HG03342 (cell line): ENCODE results near the gene CATSPER3.

Experiments used
- ATAC-seq: cut with Tn5 transposase; IDR thresholded peaks from one replicate; pipeline ENCODE4 v1.9.1; 2021; ENCODE audit warnings: mild to moderate bottlenecking, moderate library complexity; ENCODE audit not compliant: unreplicated experiment

The CATSPER3 gene

GRCh38 chr5:134967607-134968006 lies at the start of gene CATSPER3:
Gene CATSPER3, plus strand, starts transcription at chr5:134967907. Its CDS starts 85 bp downstream, at chr5:134967992.
- ATAC-seq, result no peak

- ATAC-seq, result no peak
These were observed 48.8 kb upstream of the CATSPER3 start for GRCh38 chr5:134918861-134919260.

- no peak for ATAC-seq
These were observed 46.7 kb upstream of the CATSPER3 start for GRCh38 chr5:134920848-134921575.

DNA sequence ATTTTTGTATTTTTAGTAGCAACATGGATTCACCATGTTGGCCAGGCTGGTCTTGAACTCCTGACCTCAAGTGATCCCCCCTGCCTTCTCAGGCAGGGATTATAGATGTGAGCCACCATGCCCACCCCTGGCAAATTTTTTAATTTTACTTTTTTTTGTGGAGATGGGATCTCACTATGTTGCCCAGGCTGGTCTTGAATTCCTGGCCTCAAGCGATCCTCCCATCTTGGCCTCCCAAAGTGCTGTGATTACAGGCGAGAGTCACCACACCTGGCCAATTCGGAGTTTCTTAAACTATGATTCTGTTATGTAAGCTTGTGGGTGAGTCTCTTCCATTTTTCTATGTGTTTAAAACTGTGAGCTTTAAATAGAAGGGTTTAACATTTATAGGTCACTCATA lies 35.2 kb upstream of the CATSPER3 start:
- no peak for ATAC-seq

GRCh38 chr5:134934202-134934601 lies 33.5 kb upstream of the CATSPER3 start:
- no peak for ATAC-seq

GRCh38 chr5:134935711-134936602 lies 31.8 kb upstream of the CATSPER3 start:
- no peak for ATAC-seq

DNA sequence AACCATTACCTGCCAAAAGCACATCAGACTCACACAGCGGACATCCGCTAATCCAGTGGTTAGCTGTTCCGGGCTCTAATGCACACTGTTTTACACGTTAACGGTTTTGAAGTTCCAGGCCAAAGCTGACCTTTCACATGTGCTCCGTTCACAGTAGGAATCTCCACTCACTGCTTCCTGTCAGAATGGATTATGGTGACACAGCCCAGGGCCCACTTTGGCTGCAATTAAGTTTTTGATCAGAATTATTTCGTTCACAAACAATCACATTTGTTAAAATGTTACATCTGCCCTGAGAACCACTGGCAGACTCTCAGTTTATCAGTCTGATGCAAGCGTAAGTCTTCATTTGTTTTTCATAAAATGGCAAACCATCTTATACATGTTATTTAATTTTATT lies 30.2 kb upstream of the CATSPER3 start:
- no peak for ATAC-seq

DNA sequence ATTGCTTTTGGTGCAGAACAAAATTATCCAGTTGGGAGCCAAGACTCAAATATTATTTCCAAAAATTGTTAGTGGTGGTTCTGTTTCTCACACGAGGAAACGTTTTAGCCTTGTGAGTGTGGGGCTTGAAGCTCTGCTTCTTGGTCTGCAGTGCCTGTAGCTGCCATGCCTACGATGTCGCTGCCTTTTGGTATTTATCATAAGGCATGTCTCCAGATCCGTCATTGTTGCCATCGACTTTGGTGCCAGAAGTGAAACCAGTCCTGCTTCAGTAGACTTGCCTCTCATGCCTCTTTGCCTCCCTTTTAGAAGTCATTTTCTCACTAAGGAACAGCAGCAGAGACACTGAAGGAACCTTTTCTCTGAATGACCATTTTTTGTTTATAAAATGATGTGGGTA lies 29.7 kb upstream of the CATSPER3 start:
- no peak for ATAC-seq

DNA sequence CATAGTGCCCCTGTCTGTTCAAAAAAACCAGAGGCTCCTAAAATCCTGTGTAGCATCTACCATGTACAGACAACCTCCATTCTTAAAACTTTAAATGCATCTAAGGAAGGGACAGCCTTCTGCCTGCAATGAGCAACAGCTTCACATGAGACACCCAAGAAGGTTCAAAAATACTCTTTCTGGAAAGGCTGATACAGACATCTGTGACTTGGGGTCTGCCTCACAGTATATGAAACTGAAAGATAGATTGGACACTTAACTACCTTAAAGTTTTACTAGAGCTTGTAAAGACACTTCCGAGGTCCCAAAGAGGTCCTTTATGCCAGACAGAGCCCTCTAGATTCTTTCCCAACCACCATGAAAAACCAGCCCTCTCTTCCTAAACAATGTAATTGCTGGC lies 28.2 kb upstream of the CATSPER3 start:
- ATAC-seq, result no peak

DNA sequence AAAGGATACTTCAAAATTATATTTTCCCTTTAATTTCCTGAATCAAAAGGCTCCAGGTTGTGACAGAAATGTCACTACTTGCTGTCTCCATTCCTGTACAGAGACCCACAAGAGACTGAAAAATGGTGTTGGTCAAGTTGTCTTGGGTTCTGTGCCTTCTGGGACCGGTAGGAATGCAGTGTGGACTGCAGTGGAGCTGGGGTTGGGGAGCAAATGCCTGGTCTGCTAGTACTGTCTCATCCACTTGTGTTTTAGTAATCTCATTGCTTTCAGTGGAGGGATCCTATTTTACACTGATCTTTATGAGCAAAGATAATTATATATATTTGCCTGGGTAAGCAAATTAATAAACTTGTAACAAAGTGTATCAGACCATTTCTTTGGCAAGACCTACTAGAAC lies 24.2 kb upstream of the CATSPER3 start:
- no peak for ATAC-seq

- no peak for ATAC-seq
These were observed 23.1 kb upstream of the CATSPER3 start for GRCh38 chr5:134944630-134945029.

GRCh38 chr5:134945041-134945440 lies 22.7 kb upstream of the CATSPER3 start:
- ATAC-seq, result no peak

- no peak for ATAC-seq
These were observed 18.8 kb upstream of the CATSPER3 start for GRCh38 chr5:134948911-134949310.

GRCh38 chr5:134949316-134949715 lies 18.4 kb upstream of the CATSPER3 start:
- ATAC-seq, result no peak

DNA sequence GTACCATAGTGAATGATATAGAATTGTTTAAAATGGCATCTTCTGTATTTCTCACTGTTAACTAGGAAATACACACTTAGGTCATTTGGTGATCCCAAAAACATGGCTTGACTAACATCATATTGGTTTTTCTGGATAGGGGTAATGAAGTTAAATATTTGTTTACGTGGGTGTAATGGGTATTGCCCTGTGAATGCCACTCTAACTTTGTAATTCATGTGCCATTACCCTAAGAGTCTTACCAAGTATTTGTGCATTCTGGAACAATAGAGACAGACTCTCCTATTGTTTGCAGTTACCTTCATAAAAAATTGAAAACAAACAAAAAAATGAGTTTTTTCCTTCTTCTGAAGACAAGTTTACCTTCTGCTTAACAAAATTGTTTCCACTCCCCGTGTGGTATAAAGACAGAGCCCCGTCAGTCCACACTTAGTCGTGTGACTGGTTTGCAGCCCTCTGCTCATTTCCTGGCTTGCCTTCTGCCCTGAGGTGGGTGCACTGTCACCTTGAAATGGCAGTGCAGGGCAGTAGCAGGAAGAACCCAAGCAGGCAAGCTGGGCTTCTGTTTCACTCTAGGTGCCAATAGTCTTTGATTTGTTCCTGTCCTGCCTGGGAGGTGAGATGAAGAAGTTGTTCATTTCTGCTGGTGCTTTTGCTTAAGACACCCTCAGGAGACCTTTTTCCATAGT lies 9.6 kb upstream of the CATSPER3 start:
- no peak for ATAC-seq

DNA sequence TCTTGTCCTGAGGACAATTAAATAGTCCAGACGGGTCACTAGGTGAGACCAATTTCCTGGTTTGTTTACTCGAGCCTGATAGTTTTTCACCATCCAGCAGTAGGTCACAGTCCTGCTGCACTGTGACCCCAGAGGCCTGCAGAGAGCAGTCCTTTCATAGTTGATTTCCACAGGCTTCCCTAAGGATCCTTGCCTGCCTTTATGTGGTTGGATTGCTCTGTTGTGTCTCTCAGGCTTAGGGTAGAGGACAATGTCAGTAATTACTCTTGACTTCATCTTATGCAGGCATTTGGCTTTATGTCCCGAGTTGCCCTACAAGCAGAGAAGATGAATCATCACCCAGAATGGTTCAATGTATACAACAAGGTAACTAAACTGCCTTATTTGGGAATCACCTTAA lies 9.0 kb upstream of the CATSPER3 start:
- ATAC-seq, result no peak

DNA sequence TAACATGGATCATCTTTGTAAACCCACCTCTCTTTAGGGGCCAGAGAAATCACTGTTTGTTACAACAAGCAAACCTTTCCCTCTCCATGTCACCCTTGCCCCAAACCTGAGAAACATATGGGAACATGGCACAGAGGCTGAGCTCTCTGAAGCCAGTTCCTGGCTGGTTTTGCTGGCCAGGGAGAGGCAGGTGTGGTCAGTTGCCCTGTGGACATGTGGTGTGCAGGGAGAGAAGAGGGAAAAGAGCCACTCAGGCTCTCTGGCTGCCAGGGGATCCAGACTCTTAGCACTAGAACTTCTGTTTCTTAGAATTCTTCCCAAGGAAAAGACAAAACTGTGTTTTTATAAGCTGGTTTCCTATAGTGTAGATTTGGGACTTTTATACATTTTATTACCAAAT lies 4.6 kb upstream of the CATSPER3 start:
- ATAC-seq, result no peak

DNA sequence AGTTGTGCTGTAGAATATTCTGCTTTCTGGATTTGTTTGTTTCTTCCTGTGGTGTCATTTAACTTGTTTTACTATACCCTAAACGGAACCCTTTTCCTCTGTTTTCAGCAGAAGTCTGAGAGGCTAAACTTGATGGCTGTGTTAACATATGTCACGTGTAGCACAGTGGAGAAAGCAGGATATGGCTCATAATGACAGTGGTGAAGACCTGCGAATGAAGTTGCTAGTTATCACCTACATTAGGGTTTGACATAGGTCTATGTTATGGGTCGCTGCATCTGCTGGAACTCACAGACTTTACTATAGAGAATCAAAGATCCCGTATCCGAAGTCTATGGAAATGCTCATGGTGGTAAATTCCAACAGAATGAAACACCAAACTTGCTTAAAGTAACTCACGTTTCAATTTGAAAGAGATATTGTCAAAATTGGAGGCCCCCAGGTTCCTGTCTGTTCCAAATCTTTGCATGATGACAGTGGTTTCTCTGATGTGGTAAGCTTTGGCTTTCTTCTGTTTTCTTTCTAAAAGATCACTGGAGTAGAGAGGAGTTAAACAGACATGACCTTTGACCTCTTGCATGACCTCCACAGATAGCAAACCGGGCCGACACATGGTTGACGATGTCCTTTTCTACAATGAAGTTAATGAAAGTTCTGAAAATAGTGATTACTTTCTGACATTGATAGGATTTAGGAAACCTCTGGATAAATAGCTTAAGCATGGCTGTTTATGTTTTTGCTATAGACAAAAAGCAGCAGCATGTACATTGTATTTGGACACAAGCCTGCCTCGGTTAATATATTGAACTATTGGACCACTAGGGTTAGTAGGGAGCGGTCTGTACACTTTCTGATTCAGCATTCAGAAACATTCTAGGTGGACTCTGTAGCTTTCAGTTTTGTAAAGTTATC lies 3.1 kb upstream of the CATSPER3 start:
- no peak for ATAC-seq

- ATAC-seq, result no peak
These were observed 2.4 kb upstream of the CATSPER3 start for GRCh38 chr5:134965271-134965825.

- ATAC-seq, result no peak
These were observed 348 bp downstream of the CATSPER3 start for GRCh38 chr5:134968055-134968454.
